Thymus (tissue), 2 donors: Measurements from ENCODE around the gene OXCT2. TPM values are rescaled to one million over a fixed set of nuclear protein-coding genes. Genes with fewer than 3 reads are reported as not detected.

Source experiments
- polyA plus RNA-seq: library from polyadenylated mRNA; stranded (reverse); fragments of 200-250 nt; gene quantifications from one replicate; pipeline ENCODE4 v1.2.3, GENCODE V29; 2013
- total RNA-seq: library from RNA; stranded (reverse); fragments of 120-200 nt; gene quantifications from one replicate; pipeline ENCODE4 v1.2.4, GENCODE V29; 2013
- donor health status: healthy.

The OXCT2 gene
- total and polyA plus RNA-seq, 2 donors = 1.6 to 2.6 TPM

Other genes starting within 250 kb of the OXCT2 start
- 49.2 TPM for gene PABPC4, start 194.6 kb downstream of the OXCT2 start, total RNA-seq
- gene PABPC4, start 194.6 kb downstream of the OXCT2 start, polyA plus RNA-seq = 122 TPM
- 0.42 TPM for gene HEYL, start 131.7 kb downstream of the OXCT2 start, total RNA-seq
- gene HEYL, start 131.7 kb downstream of the OXCT2 start, polyA plus RNA-seq = 2.6 TPM
- 0.09 TPM for gene NT5C1A, start 99.2 kb downstream of the OXCT2 start, total RNA-seq
- gene NT5C1A, start 99.2 kb downstream of the OXCT2 start, polyA plus RNA-seq = not detected
- 0.24 TPM for gene HPCAL4, start 79.9 kb downstream of the OXCT2 start, total RNA-seq
- 0.34 TPM for gene HPCAL4, start 79.9 kb downstream of the OXCT2 start, polyA plus RNA-seq
- 45.0 TPM for gene PPIE, start 32.5 kb downstream of the OXCT2 start, total RNA-seq
- 54.2 TPM for gene PPIE, start 32.5 kb downstream of the OXCT2 start, polyA plus RNA-seq
- 0.14 TPM for gene BMP8B, start 17.5 kb upstream of the OXCT2 start, total RNA-seq
- gene BMP8B, start 17.5 kb upstream of the OXCT2 start, polyA plus RNA-seq = 0.16 TPM
- gene TRIT1, start 112.2 kb upstream of the OXCT2 start, total RNA-seq = 22.9 TPM
- gene TRIT1, start 112.2 kb upstream of the OXCT2 start, polyA plus RNA-seq = 27.2 TPM
- gene MYCL, start 130.6 kb upstream of the OXCT2 start, total RNA-seq = 12.4 TPM
- gene MYCL, start 130.6 kb upstream of the OXCT2 start, polyA plus RNA-seq = 8.9 TPM
- 2.3 TPM for gene MFSD2A, start 183.8 kb upstream of the OXCT2 start, total RNA-seq
- 2.9 TPM for gene MFSD2A, start 183.8 kb upstream of the OXCT2 start, polyA plus RNA-seq